ENCODE measurements around the gene CHST11. TPM values are rescaled to one million over a fixed set of nuclear protein-coding genes. Genes with fewer than 3 reads are reported as not detected.

Gene CHST11
- total and polyA plus RNA-seq, 10 of the 15 experiments (the other 5 are each of a cell fraction or from before 2014, with no cell fraction given) = 1.9 to 38.1 (median 17.2) TPM

DNA sequence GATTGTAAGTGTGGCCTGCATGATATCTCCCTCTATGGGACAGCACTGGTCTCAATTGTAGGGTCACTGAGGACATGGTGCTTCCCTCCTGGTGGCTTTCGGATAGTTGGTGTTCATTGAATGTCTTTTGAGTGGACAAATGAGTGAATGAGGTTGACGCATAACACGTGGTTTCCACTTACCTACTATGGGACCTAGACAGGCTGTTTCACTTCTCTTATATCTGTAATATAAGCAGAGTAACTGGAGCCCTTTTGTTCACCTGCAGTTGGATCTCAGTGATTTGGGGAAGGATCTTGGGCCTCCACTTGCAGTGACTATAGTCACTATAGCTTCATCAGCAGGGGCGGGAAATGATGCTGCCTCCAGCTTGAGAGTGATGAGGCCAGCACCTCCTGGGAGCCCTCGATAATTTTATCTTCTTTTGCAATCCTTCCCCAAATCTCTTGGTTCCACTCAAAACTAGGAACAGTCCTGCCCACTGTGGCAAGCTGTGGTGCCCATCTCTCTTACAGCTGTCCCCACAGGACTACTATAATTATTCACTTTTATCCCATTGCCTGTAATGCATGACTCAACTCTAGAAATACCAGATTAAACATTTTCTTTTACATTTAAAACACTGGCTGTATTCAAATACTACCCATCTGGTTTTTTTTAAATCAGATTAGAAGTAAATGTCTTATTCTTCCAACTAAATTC is 242.9 kb downstream of the CHST11 start:
- no peaks in the 10 kb centered on the region for H3K9me3 ChIP-seq (replicated peaks; ENCODE audit: control insufficient read depth, insufficient read depth, low read length)
- no peaks in the 10 kb centered on the region for H3K27me3 ChIP-seq (replicated peaks in 1 of 2; ENCODE audit: control insufficient read depth in 2 of 2, insufficient read depth in 2 of 2, low read length in 1 of 2)
- H3K4me1 ChIP-seq (ENCODE audit: control insufficient read depth, insufficient read depth, low read length) = peaks cover 12% of the 10 kb centered on the region
- BruUV-seq (replicated peaks) = no TSS peak
- H3K27ac ChIP-seq (ENCODE audit: control insufficient read depth, insufficient read depth) = no peak overlapping the region
- no peak overlapping the region for H2AFZ ChIP-seq (ENCODE audit: control insufficient read depth, low read depth, low read length)
- CTCF ChIA-PET = interaction anchor here (0.7 to 1.8 kb wide), 11 partner anchors 16 to 318 kb away, joined by 3 to 7 read pairs (median 4); no protein-coding TSS in a partner anchor
- RAD21 ChIA-PET (ENCODE audit: unreplicated experiment) = interaction anchor here (1.2 to 1.9 kb wide), 6 partner anchors 11 to 239 kb away, joined by 3 to 7 read pairs (median 4); no protein-coding TSS in a partner anchor
- peaks cover 3% of the 10 kb centered on the region for H3K79me2 ChIP-seq (ENCODE audit: control insufficient read depth, insufficient read depth, low read length)
- SMC1A ChIA-PET (ENCODE audit: uncharacterized antibody, unreplicated experiment) = interaction anchor here (0.6 to 2.5 kb wide), 13 partner anchors 11 to 317 kb away, joined by 3 to 16 read pairs (median 6); no protein-coding TSS in a partner anchor
- POLR2A ChIA-PET = interaction anchor here (0.5 to 1.5 kb wide), 5 partner anchors 29 to 283 kb away, joined by 3 to 6 read pairs (median 3); no protein-coding TSS in a partner anchor
- no peak overlapping the region for H3K4me3 ChIP-seq
- H4K20me1 ChIP-seq (ENCODE audit: control insufficient read depth, insufficient read depth) = no peaks in the 10 kb centered on the region
- H3K36me3 ChIP-seq (ENCODE audit: control insufficient read depth in 2 of 2, insufficient read depth in 2 of 2, low read length in 1 of 2) = peaks cover 0 to 9% of the 10 kb centered on the region in 2 experiments; a peak in 2 of 4 replicates
- no peak overlapping the region for H3K9ac ChIP-seq (ENCODE audit: control insufficient read depth, insufficient read depth, low read length)
- intact Hi-C loops (cut with micrococcal nuclease; ENCODE audit: unreplicated experiment) = no loop called here
- FAIRE-seq (peak; percentile 52), DNase-seq (ENCODE audit: low read depth, low spot score) (peak; percentile 58), ATAC-seq (peak; percentile 83)
- H3K4me2 ChIP-seq (ENCODE audit: control insufficient read depth, insufficient read depth) = no peak overlapping the region
- in situ Hi-C loops (cut with MboI) = no loop called here
- WGBS (ENCODE audit: insufficient coverage, insufficient replicate concordance, low lambda C conversion rate, missing lambda C conversion rate) = 67% methylated on average over 5 of the region's 5 CpGs
- TF ChIP-seq IRF4 (IDR thresholded peaks at IDR 0.05; ENCODE audit: low read depth, low read length) = 0 out of 2 replicates have a peak, but pooled peaks have one; percentile 34
- TF ChIP-seq NBN (IDR thresholded peaks at IDR 0.05) = peak; percentile 24; the same call in 1 of the 2 replicates
- peak; percentile 5 to 74; a peak in 3 of 4 replicates for TF ChIP-seq EP300 (IDR thresholded peaks at IDR 0.05; ENCODE audit: borderline replicate concordance in 1 of 2, control insufficient read depth in 1 of 2, low read depth in 2 of 2, low read length in 2 of 2)
- peak in 1 of 2 experiments; percentile 35; a peak in 1 of 4 replicates for TF ChIP-seq BHLHE40 (IDR thresholded peaks at IDR 0.05; ENCODE audit: borderline replicate concordance in 1 of 2, low read depth in 2 of 2, low read length in 1 of 2)
- TF ChIP-seq DPF2 (IDR thresholded peaks at IDR 0.05) = peak; percentile 70; the same call in 1 of the 2 replicates
- peak; percentile 45; the same call in 1 of the 2 replicates for TF ChIP-seq NFIC (IDR thresholded peaks at IDR 0.05; ENCODE audit: low read depth, low read length)
- no peak for TF ChIP-seq RBBP5 (conservative IDR thresholded peaks at IDR 0.05)
- TF ChIP-seq SPI1 (IDR thresholded peaks at IDR 0.05; ENCODE audit: borderline replicate concordance, insufficient read depth, low read depth, low read length) = peak; percentile 84
- TF ChIP-seq, protein P1, sequence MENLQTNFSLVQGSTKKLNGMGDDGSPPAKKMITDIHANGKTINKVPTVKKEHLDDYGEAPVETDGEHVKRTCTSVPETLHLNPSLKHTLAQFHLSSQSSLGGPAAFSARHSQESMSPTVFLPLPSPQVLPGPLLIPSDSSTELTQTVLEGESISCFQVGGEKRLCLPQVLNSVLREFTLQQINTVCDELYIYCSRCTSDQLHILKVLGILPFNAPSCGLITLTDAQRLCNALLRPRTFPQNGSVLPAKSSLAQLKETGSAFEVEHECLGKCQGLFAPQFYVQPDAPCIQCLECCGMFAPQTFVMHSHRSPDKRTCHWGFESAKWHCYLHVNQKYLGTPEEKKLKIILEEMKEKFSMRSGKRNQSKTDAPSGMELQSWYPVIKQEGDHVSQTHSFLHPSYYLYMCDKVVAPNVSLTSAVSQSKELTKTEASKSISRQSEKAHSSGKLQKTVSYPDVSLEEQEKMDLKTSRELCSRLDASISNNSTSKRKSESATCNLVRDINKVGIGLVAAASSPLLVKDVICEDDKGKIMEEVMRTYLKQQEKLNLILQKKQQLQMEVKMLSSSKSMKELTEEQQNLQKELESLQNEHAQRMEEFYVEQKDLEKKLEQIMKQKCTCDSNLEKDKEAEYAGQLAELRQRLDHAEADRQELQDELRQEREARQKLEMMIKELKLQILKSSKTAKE (IDR thresholded peaks at IDR 0.05; ENCODE audit: low read depth, poor library complexity, severe bottlenecking) = peak; percentile 49
- TF ChIP-seq ZBED1 (IDR thresholded peaks at IDR 0.05; ENCODE audit: borderline replicate concordance) = no peak
- peak; percentile 53 for TF ChIP-seq IKZF1 (conservative IDR thresholded peaks at IDR 0.05)
- TF ChIP-seq, protein P2, sequence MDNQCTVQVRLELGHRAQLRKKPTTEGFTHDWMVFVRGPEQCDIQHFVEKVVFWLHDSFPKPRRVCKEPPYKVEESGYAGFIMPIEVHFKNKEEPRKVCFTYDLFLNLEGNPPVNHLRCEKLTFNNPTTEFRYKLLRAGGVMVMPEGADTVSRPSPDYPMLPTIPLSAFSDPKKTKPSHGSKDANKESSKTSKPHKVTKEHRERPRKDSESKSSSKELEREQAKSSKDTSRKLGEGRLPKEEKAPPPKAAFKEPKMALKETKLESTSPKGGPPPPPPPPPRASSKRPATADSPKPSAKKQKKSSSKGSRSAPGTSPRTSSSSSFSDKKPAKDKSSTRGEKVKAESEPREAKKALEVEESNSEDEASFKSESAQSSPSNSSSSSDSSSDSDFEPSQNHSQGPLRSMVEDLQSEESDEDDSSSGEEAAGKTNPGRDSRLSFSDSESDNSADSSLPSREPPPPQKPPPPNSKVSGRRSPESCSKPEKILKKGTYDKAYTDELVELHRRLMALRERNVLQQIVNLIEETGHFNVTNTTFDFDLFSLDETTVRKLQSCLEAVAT (IDR thresholded peaks at IDR 0.05) = 0 out of 2 replicates have a peak, but pooled peaks have one; percentile 34
- 0 out of 2 replicates have a peak, but pooled peaks have one; percentile 16 for TF ChIP-seq CREB1 (IDR thresholded peaks at IDR 0.05; ENCODE audit: low read depth)
- TF ChIP-seq TCF12 (IDR thresholded peaks at IDR 0.05; ENCODE audit: low read depth, low read length) = no peak
- TF ChIP-seq CEBPB (IDR thresholded peaks at IDR 0.05; ENCODE audit: borderline replicate concordance in 1 of 2, low read depth in 2 of 2, low read length in 2 of 2) = no peak
- TF ChIP-seq, protein P3, sequence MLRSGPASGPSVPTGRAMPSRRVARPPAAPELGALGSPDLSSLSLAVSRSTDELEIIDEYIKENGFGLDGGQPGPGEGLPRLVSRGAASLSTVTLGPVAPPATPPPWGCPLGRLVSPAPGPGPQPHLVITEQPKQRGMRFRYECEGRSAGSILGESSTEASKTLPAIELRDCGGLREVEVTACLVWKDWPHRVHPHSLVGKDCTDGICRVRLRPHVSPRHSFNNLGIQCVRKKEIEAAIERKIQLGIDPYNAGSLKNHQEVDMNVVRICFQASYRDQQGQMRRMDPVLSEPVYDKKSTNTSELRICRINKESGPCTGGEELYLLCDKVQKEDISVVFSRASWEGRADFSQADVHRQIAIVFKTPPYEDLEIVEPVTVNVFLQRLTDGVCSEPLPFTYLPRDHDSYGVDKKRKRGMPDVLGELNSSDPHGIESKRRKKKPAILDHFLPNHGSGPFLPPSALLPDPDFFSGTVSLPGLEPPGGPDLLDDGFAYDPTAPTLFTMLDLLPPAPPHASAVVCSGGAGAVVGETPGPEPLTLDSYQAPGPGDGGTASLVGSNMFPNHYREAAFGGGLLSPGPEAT (IDR thresholded peaks at IDR 0.05; ENCODE audit: low read depth) = peak; percentile 51; the same call in 1 of the 2 replicates
- TF ChIP-seq MTA2 (IDR thresholded peaks at IDR 0.05; ENCODE audit: low read depth) = peak; percentile 79
- 0 out of 2 replicates have a peak, but pooled peaks have one; percentile 14 for TF ChIP-seq CREM (IDR thresholded peaks at IDR 0.05; ENCODE audit: low read depth)
